Mucosa of gallbladder (tissue), 1 donor: ENCODE data around the gene IQGAP2. TPM values are rescaled to one million over a fixed set of nuclear protein-coding genes. Genes with fewer than 3 reads are reported as not detected.

Experiments used
- DNase-seq: peaks from one replicate; pipeline ENCODE4 v3.0.0-alpha.2; 2020; ENCODE audit warnings: low spot score
- total RNA-seq: library from RNA; stranded (reverse); gene quantifications from one replicate; pipeline ENCODE4 v1.2.1, GENCODE V29; 2021
- donor health status: DM: no; HTN: no; CAD: no.

IQGAP2 gene
- total RNA-seq, 1 donor from 2014 or later: 119 TPM

GRCh38 chr5:76755779-76756637 lies 352.9 kb downstream of the IQGAP2 start:
- no peak for DNase-seq

GRCh38 chr5:76757049-76757448 lies 354.0 kb downstream of the IQGAP2 start:
- no peak for DNase-seq

Other genes with a start within 250 kb of the IQGAP2 start
- gene F2RL2, start 220.1 kb downstream of the IQGAP2 start, total RNA-seq: 1.9 TPM